GM21526 (cell line): ENCODE data around the gene PDE4D.
A peak's percentile ranks its signal among the peaks of the same experiment; 100 is the strongest.
"Not testable (repeated sequence)": the region's sequence is repeated elsewhere in the genome, so short reads cannot be mapped to it uniquely, and the experiment has no call there.

Experiments used
- ATAC-seq: cut with Tn5 transposase; IDR thresholded peaks from one replicate; pipeline ENCODE4 v1.9.1; 2021; ENCODE audit warnings: moderate library complexity; ENCODE audit not compliant: unreplicated experiment, low FRiP score

PDE4D gene

DNA sequence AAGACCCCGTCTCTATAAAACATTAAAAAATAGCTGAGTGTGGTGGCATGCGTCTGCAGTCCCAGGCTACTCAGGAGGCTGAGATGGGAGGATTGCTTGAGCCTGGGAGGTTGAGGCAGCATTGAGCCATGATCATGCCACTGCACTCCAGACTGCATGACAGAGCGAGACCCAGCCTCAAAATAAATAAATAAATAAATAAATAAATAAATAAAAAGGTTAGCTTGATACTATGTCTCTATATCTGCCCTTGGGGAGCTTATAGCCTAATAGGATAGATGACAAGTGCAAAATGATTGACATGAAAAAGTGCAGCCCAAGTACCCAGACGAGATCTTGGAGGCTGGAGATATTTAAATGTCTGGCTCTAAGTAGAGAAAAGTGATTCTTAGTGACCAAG is 122.6 kb downstream of the PDE4D start:
- no peak for ATAC-seq

- ATAC-seq, result no peak
Observed at GRCh38 chr5:59769832-59770231, 123.7 kb downstream of the PDE4D start.

GRCh38 chr5:59769041-59769360 is 124.5 kb downstream of the PDE4D start:
- no peak for ATAC-seq

- ATAC-seq, result no peak
Observed at GRCh38 chr5:59768152-59769040, 125.1 kb downstream of the PDE4D start.

GRCh38 chr5:59767681-59768151 is 125.8 kb downstream of the PDE4D start:
- ATAC-seq, result no peak

- ATAC-seq, result no peak
Observed at GRCh38 chr5:59767211-59767605, 126.3 kb downstream of the PDE4D start.

- no peak for ATAC-seq
Observed at GRCh38 chr5:59766427-59767210, 126.9 kb downstream of the PDE4D start.

DNA sequence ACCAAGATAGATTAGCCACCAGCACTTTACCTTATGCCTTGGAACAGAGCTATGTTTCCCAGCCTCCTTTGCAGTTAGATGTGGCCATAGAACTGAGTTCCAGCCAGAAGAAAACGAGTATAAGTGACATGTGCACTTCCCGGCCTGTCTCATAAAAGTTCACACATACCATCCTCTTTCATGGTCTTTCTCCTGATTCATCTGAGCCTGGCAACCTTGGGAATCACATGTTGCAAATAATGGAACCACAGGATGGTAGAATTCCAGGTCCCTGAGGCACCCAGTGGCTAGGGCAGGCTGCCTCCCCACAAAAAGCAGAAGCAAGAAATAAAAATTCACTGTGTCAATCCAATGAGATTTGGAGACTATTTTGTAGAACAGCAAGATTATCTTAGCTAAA is 128.1 kb downstream of the PDE4D start:
- ATAC-seq, result no peak

DNA sequence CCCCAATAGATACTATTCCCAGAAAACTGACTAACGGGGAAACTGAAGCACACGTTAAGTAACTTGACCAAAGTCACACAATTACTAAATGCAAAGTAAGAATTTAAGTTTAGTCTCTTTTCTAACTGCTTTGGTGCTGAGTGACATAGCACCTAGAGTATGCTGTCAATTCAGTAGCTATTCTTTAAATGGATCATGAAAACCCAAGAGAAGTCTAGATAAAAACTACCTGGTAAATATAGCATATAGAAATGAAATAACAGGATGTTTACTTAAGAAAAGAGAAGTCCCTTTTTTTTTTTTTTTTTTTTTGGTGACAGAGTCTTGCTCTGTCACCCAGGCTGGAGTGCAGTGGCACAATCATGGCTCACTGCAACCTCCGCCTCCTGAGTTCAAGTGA is 129.2 kb downstream of the PDE4D start:
- no peak for ATAC-seq

GRCh38 chr5:59763541-59763940 is 130.0 kb downstream of the PDE4D start:
- ATAC-seq, result no peak

GRCh38 chr5:59762232-59762631 is 131.3 kb downstream of the PDE4D start:
- ATAC-seq, result not testable (repeated sequence)

- ATAC-seq, result peak; percentile 86
Observed at GRCh38 chr5:59760785-59761348, 132.7 kb downstream of the PDE4D start.

- ATAC-seq, result no peak
Observed at GRCh38 chr5:59759600-59760351, 133.8 kb downstream of the PDE4D start.

- ATAC-seq, result no peak
Observed at GRCh38 chr5:59758566-59758965, 135.0 kb downstream of the PDE4D start.

DNA sequence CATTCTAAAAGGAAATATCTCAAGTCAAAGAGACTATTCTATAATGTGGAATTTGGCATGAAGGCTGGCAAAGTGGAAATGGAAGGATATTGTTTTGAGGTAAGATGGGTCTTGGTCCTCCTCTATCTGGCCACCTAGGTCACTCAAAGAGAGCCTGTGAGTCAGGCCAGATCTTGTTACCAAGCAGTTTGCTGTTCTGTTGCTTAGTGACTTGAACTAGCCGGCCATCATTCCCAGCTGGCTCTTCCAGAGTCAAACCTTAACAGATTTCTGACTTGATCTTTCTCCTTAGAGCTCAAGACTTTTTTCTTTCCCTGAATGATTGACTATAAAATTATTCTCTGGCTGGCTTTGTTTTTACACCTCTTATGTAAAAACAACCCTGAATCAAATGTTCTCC is 136.1 kb downstream of the PDE4D start:
- no peak for ATAC-seq

DNA sequence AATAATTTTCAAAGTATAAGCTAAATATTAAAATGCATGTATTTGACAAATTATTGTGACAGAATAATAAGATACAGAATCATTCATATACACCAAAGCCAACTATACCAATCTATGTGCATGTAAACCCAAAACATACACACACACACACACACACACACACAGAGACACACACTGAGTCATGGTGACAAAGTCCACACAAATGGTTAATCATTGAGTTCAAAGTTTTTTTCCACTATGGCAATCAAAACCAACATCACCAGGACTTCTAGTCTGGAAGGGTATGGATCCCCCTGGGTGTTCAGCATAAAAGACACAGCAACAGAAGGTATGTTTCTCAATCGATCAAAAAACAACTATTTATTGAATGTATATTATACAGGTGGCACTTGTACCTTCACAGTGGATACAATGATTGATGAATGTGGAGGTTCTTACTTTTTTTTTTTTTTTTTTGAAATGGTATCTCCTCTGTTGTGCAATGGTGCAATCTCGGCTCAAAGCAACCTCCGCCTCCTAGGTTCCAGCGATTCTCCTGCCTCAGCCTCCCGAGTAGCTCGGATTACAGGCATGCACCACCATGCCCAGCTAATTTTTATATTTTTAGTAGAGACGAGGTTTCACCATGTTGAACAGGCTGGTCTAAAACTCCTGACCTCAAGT is 137.0 kb downstream of the PDE4D start:
- no peak for ATAC-seq

- no peak for ATAC-seq
Observed at GRCh38 chr5:59755476-59755875, 138.1 kb downstream of the PDE4D start.

DNA sequence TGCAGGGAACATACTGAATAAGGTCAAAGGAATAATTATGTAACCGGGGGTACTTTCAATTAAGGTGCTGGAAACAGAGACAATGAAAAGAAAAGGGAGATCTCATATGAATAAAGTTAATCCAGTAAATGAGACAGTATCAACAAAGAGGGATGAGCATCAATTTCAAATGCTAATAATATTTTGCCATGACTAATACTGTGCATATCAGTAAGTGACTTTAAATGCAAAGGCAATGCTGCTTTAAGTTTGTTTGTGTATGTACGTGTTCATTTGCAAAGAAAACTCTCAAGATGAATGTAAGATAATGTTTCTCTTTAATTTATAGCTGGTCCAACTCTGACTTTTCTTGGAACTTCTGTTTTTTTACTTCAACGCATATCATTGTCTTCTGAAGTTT is 139.9 kb downstream of the PDE4D start:
- no peak for ATAC-seq

DNA sequence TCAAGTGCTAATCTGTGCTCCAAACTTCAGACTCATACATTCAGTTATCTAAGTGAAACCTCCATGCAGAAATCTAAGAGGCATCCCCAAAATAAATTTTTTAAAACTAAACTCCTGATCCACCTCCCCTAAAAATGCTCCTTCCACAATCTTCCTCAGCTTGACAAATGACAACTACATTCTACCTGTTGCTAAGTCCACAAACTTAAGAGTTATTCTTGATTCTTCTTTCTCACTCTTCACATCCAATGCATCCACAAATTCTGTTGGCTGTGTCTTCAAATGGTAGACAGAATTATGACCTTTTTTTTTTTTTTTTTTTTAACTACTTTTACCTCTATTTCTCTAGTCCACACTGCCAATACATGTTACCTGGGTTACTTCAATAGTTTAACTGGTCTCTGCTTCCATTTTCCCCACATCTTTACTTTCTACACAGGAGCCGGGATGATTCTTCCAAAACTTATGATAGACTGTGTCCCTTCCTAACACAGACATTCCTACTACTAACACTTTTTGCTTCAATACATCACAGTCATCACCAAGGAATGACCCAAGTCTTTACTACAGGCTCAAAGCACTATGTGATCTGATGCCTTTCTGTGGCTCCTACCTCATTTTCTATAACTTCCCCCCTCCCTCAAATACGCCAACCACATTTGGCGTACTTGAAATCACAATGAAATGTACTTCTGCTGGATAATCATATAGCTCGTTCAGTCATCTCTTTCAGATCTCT is 143.6 kb downstream of the PDE4D start:
- ATAC-seq, result no peak
